Lower lobe of right lung (tissue), 2 donors: Measurements from ENCODE around the gene MAD1L1. TPM values are rescaled to one million over a fixed set of nuclear protein-coding genes. Genes with fewer than 3 reads are reported as not detected.

ENCODE experiments used
- ATAC-seq, 2 donors: fragments of 200-7000 bp; cut with Tn5 transposase; one replicate each; pipeline ENCODE4 v1.9.1; 2020 to 2022; ENCODE audit warnings: mild to moderate bottlenecking in 2 of 2, moderate library complexity in 2 of 2
- DNase-seq: peaks from one replicate; pipeline ENCODE4 v3.0.0-alpha.2; 2020
- H3K27ac ChIP-seq: fragments of 200-600 bp; one replicate; pipeline ENCODE4 v1.8.0; 2022
- H3K27me3 ChIP-seq: fragments of 200-600 bp; one replicate; pipeline ENCODE4 v1.8.0; 2022; ENCODE audit warnings: low read depth
- H3K36me3 ChIP-seq: fragments of 200-600 bp; one replicate; pipeline ENCODE4 v1.8.0; 2022; ENCODE audit warnings: mild to moderate bottlenecking
- H3K4me1 ChIP-seq: fragments of 200-600 bp; one replicate; pipeline ENCODE4 v1.8.0; 2022
- H3K4me3 ChIP-seq: fragments of 200-600 bp; one replicate; pipeline ENCODE4 v1.8.0; 2022; ENCODE audit warnings: mild to moderate bottlenecking
- H3K9me3 ChIP-seq: fragments of 200-600 bp; one replicate; pipeline ENCODE4 v1.8.0; 2022
- CTCF ChIP-seq: fragments of 200-600 bp; IDR thresholded peaks from one replicate; pipeline ENCODE4 v1.8.0; 2022; ENCODE audit warnings: antibody characterized with exemption, mild to moderate bottlenecking
- intact Hi-C: fragments of 100-400 bp; cut with DNase I; formaldehyde crosslinking; loops from one replicate; pipeline ENCODE4 v1.11.0; 2022
- total RNA-seq: library from RNA; stranded (reverse); fragmentation: NEBNext Ultra II Directional; extraction: Animal tissue kit (Norgen Biotek cat#: 25700); gene quantifications from one replicate; pipeline ENCODE4 v1.2.1, GENCODE V29; 2021
- donor health status: DM: no; HTN: yes; CAD: no; lungs with severe emphysema.

Gene MAD1L1
- total RNA-seq, 1 donor from 2014 or later, result 44.5 TPM

- Histone ChIP-seq H3K4me3 (no peak overlapping the region), H3K36me3 (peaks cover 27% of the 10 kb centered on the region), H3K27me3 (no peaks in the 10 kb centered on the region), H3K9me3 (no peaks in the 10 kb centered on the region), H3K4me1 (peaks cover 12% of the 10 kb centered on the region), H3K27ac (no peak overlapping the region)
- intact Hi-C loops, result no loop called here
- TF ChIP-seq CTCF, result no peak
- ATAC-seq (no peak), DNase-seq (no peak)
Observed at GRCh38 chr7:2278026-2278425, 45.3 kb upstream of the MAD1L1 start.

GRCh38 chr7:2276107-2276506 is 43.4 kb upstream of the MAD1L1 start:
- DNase-seq (no peak), ATAC-seq (peak in 1 of 2 donors; percentile 23)
- H3K27ac ChIP-seq, result no peak overlapping the region
- no peak for TF ChIP-seq CTCF
- peaks cover 35% of the 10 kb centered on the region for H3K36me3 ChIP-seq
- peaks cover 2% of the 10 kb centered on the region for H3K4me1 ChIP-seq
- intact Hi-C loops, result no loop called here
- H3K27me3 ChIP-seq, result no peaks in the 10 kb centered on the region
- H3K9me3 ChIP-seq, result no peaks in the 10 kb centered on the region
- H3K4me3 ChIP-seq, result no peak overlapping the region

GRCh38 chr7:2275101-2275500 is 42.4 kb upstream of the MAD1L1 start:
- TF ChIP-seq CTCF, result no peak
- H3K36me3 ChIP-seq, result peaks cover 41% of the 10 kb centered on the region
- ATAC-seq, result no peak

GRCh38 chr7:2274666-2275065 is 41.9 kb upstream of the MAD1L1 start:
- TF ChIP-seq CTCF, result no peak
- H3K9me3 ChIP-seq, result no peaks in the 10 kb centered on the region
- peak in 1 of 2 donors; percentile 21 for ATAC-seq

More at GRCh38 chr7:2275101-2275500, 42.4 kb upstream of the MAD1L1 start:
- no peak overlapping the region for H3K27ac ChIP-seq
- H3K4me3 ChIP-seq, result no peak overlapping the region
- DNase-seq, result no peak
- H3K9me3 ChIP-seq, result no peaks in the 10 kb centered on the region
- H3K4me1 ChIP-seq, result no peaks in the 10 kb centered on the region
- H3K27me3 ChIP-seq, result no peaks in the 10 kb centered on the region
- intact Hi-C loops, result no loop called here

GRCh38 chr7:2273866-2274265 is 41.1 kb upstream of the MAD1L1 start:
- Histone ChIP-seq H3K36me3 (peaks cover 41% of the 10 kb centered on the region), H3K4me1 (no peaks in the 10 kb centered on the region), H3K4me3 (no peak overlapping the region), H3K27ac (no peak overlapping the region), H3K27me3 (no peaks in the 10 kb centered on the region), H3K9me3 (no peaks in the 10 kb centered on the region)
- ATAC-seq (no peak), DNase-seq (no peak)
- intact Hi-C loops, result no loop called here
- TF ChIP-seq CTCF, result no peak

More at GRCh38 chr7:2274666-2275065, 41.9 kb upstream of the MAD1L1 start:
- H3K27me3 ChIP-seq, result no peaks in the 10 kb centered on the region
- H3K36me3 ChIP-seq, result peaks cover 41% of the 10 kb centered on the region
- no peaks in the 10 kb centered on the region for H3K4me1 ChIP-seq
- H3K27ac ChIP-seq, result no peak overlapping the region
- intact Hi-C loops, result no loop called here
- no peak for DNase-seq
- no peak overlapping the region for H3K4me3 ChIP-seq

- TF ChIP-seq CTCF, result no peak
- H3K27me3 ChIP-seq, result no peaks in the 10 kb centered on the region
- peaks cover 32% of the 10 kb centered on the region for H3K36me3 ChIP-seq
- DNase-seq, result no peak
- no peak overlapping the region for H3K4me3 ChIP-seq
- no peaks in the 10 kb centered on the region for H3K9me3 ChIP-seq
- H3K4me1 ChIP-seq, result no peaks in the 10 kb centered on the region
- H3K27ac ChIP-seq, result no peak overlapping the region
- ATAC-seq, result no peak
- intact Hi-C loops, result no loop called here
Observed at GRCh38 chr7:2272031-2272430, 39.3 kb upstream of the MAD1L1 start.
